Nephron progenitor cell (in vitro differentiated cells): ENCODE results near the gene FBXL20.

Experiments
- DNase-seq: peaks from one replicate; pipeline ENCODE4 v3.0.0; 2021
- H3K27ac Mint-ChIP-seq: 2 replicates; pipeline ENCODE4 v1.8.0; 2021; ENCODE audit warnings: mild to moderate bottlenecking, moderate library complexity, mixed read lengths
- H3K27me3 Mint-ChIP-seq: 2 replicates; pipeline ENCODE4 v1.8.0; 2021; ENCODE audit warnings: mild to moderate bottlenecking, low read depth, mixed read lengths; ENCODE audit not compliant: poor library complexity
- H3K36me3 Mint-ChIP-seq: 2 replicates; pipeline ENCODE4 v1.8.0; 2021; ENCODE audit warnings: low read depth, mixed read lengths
- H3K4me1 Mint-ChIP-seq: 2 replicates; pipeline ENCODE4 v1.8.0; 2021; ENCODE audit warnings: mixed read lengths
- H3K4me3 Mint-ChIP-seq: 2 replicates; pipeline ENCODE4 v1.8.0; 2021; ENCODE audit warnings: mild to moderate bottlenecking, moderate library complexity, mixed read lengths
- H3K9me3 Mint-ChIP-seq: 2 replicates; pipeline ENCODE4 v1.8.0; 2021; ENCODE audit warnings: mild to moderate bottlenecking, moderate library complexity, mixed read lengths
- TF ChIP-seq, protein P1 (sequence below): fragments of 200-600 bp; sonication (generic); IDR thresholded peaks from 2 replicates; pipeline ENCODE4 v1.5.0; 2021; ENCODE audit warnings: antibody characterized with exemption

FBXL20 gene

DNA sequence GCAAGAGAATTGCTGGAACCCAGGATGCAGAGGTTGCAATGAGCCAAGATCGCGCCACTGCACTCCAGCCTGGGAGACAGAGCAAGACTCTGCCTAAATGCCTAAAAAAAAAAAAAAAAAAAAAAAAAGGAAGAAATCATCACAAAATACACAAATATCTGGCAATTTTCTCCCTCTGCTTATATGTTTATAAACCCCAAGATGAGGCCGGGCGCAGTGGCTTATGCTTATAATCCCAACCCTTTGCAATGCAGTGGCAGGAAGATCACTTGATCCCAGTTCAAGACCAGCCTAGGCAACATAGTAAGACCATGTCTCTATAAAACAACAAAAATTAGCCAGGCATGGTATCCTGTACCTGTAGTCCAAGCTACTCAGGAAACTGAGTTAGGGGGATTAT is 28.2 kb upstream of the FBXL20 start:
- no peaks in the 10 kb centered on the region for H3K4me1 Mint-ChIP-seq
- TF ChIP-seq, protein P1, sequence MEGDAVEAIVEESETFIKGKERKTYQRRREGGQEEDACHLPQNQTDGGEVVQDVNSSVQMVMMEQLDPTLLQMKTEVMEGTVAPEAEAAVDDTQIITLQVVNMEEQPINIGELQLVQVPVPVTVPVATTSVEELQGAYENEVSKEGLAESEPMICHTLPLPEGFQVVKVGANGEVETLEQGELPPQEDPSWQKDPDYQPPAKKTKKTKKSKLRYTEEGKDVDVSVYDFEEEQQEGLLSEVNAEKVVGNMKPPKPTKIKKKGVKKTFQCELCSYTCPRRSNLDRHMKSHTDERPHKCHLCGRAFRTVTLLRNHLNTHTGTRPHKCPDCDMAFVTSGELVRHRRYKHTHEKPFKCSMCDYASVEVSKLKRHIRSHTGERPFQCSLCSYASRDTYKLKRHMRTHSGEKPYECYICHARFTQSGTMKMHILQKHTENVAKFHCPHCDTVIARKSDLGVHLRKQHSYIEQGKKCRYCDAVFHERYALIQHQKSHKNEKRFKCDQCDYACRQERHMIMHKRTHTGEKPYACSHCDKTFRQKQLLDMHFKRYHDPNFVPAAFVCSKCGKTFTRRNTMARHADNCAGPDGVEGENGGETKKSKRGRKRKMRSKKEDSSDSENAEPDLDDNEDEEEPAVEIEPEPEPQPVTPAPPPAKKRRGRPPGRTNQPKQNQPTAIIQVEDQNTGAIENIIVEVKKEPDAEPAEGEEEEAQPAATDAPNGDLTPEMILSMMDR: no peak
- H3K9me3 Mint-ChIP-seq: no peaks in the 10 kb centered on the region
- H3K4me3 Mint-ChIP-seq: no peak overlapping the region
- peaks cover 69% of the 10 kb centered on the region for H3K36me3 Mint-ChIP-seq
- H3K27ac Mint-ChIP-seq: no peak overlapping the region
- no peaks in the 10 kb centered on the region for H3K27me3 Mint-ChIP-seq
- DNase-seq: no peak

DNA sequence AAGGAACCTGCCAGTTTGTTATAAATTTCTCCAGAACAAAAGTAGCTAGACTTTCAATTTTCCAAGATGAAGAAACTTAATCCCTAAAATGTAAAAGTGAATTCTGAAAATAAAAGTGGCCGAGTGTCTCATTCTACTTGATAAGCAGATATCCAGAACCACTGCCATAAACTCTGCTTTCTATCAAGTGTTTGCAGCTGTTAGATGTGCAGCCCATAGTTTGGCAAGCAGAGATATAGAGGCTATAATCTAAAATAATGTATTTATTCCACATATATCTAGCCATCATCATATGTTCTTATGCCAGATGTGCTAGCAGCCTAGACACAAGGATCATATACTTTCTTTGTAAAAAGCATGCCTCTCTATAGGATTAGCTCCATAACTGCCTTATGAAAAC is 14.7 kb upstream of the FBXL20 start:
- no peak for DNase-seq
- no peak overlapping the region for H3K4me3 Mint-ChIP-seq
- peaks cover 54% of the 10 kb centered on the region for H3K36me3 Mint-ChIP-seq
- no peaks in the 10 kb centered on the region for H3K27me3 Mint-ChIP-seq
- H3K27ac Mint-ChIP-seq: no peak overlapping the region
- no peaks in the 10 kb centered on the region for H3K9me3 Mint-ChIP-seq
- TF ChIP-seq, protein P1: no peak
- no peaks in the 10 kb centered on the region for H3K4me1 Mint-ChIP-seq

DNA sequence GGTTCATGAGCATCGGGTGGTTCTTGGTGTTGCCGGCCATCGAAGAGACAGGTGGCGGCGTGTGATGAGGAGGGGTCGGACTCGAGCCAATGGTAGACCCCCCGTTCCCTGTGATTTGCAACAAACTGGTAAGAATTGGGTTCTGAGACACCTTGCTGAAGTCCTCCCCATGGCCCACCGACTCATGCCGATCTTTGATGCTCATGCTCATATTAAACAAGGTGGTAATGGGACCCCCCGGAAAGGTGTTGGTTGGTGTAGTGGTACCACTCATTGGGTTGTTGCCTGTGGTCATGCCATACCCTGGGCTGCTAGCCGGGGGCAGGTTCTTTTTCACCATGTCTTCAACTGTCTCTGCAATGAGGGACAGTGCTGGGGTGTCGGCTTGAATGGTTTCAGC is 8.9 kb upstream of the FBXL20 start:
- TF ChIP-seq, protein P1: no peak
- Mint-ChIP-seq H3K27me3 (peaks cover 3% of the 10 kb centered on the region), H3K4me1 (no peaks in the 10 kb centered on the region), H3K9me3 (no peaks in the 10 kb centered on the region), H3K4me3 (no peak overlapping the region), H3K27ac (no peak overlapping the region), H3K36me3 (peaks cover 51% of the 10 kb centered on the region)
- no peak for DNase-seq

DNA sequence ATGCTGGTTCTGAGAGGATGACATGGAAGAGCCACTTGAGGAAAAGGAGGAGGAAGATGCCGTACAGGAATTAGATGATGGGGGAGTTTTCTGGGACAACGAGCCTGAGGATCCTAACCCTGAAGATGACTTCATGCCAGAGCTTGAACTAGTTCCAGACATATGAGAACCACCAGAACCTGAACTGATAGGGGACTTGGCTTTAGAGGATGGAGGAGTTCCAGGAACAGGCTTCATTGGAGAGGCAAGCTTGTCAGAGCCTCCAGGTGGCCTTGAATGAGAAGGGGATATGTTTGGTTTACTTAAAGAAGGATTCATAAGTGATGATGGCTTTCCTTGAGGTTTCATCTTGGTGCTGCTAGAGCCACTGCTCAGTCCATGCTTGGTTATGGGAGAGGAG is 6.9 kb upstream of the FBXL20 start:
- peak overlapping the region; percentile 33 for H3K27ac Mint-ChIP-seq
- no peaks in the 10 kb centered on the region for H3K9me3 Mint-ChIP-seq
- H3K4me3 Mint-ChIP-seq: no peak overlapping the region
- no peak for DNase-seq
- H3K36me3 Mint-ChIP-seq: peaks cover 40% of the 10 kb centered on the region
- peaks cover 3% of the 10 kb centered on the region for H3K27me3 Mint-ChIP-seq
- no peaks in the 10 kb centered on the region for H3K4me1 Mint-ChIP-seq
- TF ChIP-seq, protein P1: no peak

DNA sequence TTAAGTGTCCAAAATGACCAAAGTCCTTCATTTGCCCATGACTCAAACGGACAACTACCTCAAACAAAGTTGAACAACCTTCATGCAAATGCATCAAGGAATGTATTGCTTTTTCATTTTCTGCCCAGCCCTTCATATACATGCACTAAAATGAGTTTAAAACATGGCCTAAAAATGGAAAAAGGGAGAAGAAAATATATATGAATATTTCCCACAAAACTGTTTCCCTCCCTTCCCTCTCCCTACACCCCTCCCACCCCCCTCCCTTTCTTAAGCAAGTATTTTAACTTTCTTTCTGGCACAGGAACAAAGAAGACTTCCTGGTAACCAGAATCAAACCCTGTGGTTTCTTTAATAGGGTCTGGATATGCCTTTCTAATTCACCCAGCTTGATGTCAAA is 5.5 kb upstream of the FBXL20 start:
- Mint-ChIP-seq H3K36me3 (peaks cover 40% of the 10 kb centered on the region), H3K27me3 (peaks cover 3% of the 10 kb centered on the region), H3K9me3 (no peaks in the 10 kb centered on the region), H3K4me3 (no peak overlapping the region), H3K27ac (no peak overlapping the region), H3K4me1 (no peaks in the 10 kb centered on the region)
- no peak for DNase-seq
- TF ChIP-seq, protein P1: no peak

DNA sequence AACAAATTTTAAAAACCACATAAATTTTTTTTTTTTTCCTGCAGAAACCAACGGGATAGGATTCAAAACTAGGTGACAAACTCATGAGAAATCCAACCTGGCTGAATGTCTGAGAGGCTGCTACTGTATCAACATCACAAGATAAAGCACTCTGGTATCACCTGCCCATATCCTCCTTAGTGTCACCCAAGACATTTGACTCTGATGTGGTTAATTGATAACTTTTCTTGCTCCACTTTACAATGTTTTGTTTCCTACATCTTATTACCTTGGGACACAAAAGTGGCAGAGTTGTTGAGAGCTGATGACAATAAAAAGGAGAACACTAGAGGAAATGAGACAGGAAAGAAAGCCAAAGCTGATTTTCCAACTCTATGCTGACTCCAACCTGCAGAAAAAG is 4.0 kb upstream of the FBXL20 start:
- Mint-ChIP-seq H3K27ac (no peak overlapping the region), H3K36me3 (peaks cover 34% of the 10 kb centered on the region), H3K4me3 (no peak overlapping the region), H3K27me3 (peaks cover 5% of the 10 kb centered on the region), H3K9me3 (no peaks in the 10 kb centered on the region), H3K4me1 (peaks cover 2% of the 10 kb centered on the region)
- DNase-seq: no peak
- TF ChIP-seq, protein P1: no peak
